Placental epithelial cell (primary cell): ENCODE measurements around the gene TUBA3D. TPM values are rescaled to one million over a fixed set of nuclear protein-coding genes. Genes with fewer than 3 reads are reported as not detected.

Experiments used
- total RNA-seq: library from RNA; depleted of rRNA; stranded (reverse); fragments of >200 nt; gene quantifications from 2 replicates; pipeline ENCODE4 v1.2.3, GENCODE V29; 2012

Gene TUBA3D
- total RNA-seq = 0.39 and 1.7 TPM in 2 replicates

DNA sequence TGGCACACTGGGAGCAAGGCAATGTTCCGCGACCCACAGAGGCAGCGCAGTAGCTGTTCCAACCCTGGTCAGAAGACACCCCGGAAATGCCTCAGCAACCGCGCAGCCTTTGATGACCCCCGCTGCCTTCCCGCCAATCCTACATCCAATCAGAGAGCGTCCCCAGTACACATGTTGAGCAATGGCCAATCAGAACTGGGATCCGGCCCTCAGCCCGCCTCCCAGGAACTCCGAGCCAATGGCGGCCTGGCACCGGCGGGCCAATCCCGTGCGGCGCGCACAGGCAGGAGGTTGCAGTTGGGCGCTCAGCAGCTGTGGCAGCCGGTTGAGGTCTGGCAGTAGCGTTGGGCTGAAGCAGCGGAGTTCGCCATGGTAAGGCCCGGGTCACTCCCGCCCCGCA lies at the start of gene TUBA3D:
Gene TUBA3D (plus strand): TSS at position 289 of the 400 bp plus-strand sequence. CDS start 81 bp downstream, at position 370.

DNA sequence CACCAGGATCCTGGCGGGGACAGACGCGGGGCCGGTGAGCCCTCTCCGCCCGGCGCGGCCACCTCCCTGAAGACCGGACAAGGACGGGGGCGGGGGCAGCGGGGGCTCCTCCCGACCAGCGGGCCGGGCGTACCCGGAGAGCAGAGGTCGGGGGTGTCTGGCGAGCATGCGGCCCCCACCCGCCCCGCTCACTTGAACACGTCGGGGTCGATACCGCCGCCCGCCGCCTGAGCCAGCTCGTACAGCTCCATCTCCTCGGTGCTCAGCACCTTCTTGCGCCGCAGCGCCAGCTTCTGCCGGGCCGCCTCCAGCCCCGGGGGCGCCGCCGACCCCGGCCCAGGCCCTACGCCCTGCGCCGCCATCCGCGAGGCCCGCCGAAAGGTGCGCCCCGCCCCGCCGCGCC lies 16.1 kb downstream of the TUBA3D start, which contains the start of gene MZT2A:
Gene MZT2A (minus strand): TSS at position 383 of the 403 bp plus-strand sequence. CDS start 21 bp downstream, at position 362.

DNA sequence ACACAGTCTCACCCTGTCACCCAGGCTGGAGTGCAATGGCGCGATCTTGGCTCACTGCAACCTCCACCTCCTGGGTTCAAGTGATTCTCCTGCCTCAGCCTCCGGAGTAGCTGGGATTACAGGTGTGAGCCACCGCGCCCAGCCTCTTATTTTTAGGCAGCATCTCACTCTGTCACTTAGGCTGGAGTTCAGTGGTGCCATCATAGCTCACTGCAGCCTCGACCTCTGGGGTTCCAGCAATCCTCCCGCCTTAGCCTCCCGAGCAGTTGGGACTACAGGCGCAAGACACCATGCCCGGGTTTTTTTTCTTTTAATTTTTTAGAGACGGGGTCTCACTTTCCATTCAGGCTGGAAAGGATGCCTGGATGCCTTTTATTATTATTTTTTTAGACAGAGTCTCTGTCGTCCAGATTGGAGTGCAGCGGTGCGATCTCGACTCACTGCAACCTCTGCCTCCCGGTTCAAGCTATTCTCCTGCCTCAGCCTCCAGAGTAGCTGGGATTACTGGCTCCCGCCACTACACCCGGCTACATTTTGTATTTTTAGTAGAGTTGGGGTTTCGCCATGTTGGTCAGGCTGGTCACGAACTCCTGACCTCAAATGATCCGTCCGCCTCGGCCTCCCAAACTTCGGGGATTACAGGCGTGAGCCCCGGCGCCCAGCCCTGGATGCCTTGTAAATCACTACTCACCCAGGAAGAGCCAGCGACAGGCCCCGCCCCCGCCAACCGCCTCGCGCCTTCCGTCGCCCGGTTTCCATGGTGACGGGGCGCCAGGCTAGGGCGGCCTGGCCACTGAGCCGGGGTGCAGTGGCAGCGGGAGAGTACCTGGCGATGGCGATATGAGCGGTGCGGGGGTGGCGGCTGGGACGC lies 51.4 kb downstream of the TUBA3D start, which contains the start of gene CCDC74A:
Gene CCDC74A (plus strand): TSS at position 758 of the 871 bp plus-strand sequence. CDS start 83 bp downstream, at position 841.

Other genes with a start within 250 kb of the TUBA3D start
- gene RAB6D, start 112.0 kb upstream of the TUBA3D start, total RNA-seq = not detected in 2 replicates
- gene MZT2A, start 16.3 kb downstream of the TUBA3D start, total RNA-seq = 66.0 and 153 TPM in 2 replicates
- 5.2 and 5.5 TPM in 2 replicates for gene CCDC74A, start 51.8 kb downstream of the TUBA3D start, total RNA-seq